NCI-H748 treated with DMSO at 0.1 percent for 48 hours (cell line): Measurements from ENCODE around the gene NOSTRIN.
"Not testable (repeated sequence)": the region's sequence is repeated elsewhere in the genome, so short reads cannot be mapped to it uniquely, and the experiment has no call there.

Experiments
- DNase-seq: peaks from one replicate; lab custom pipeline; 2025; lab: John Stamatoyannopoulos, UW

Gene NOSTRIN

GRCh38 chr2:168882163-168882562, 79.7 kb downstream of the NOSTRIN start:
- not testable (repeated sequence) for DNase-seq

- no peak for DNase-seq
Observed at GRCh38 chr2:168884975-168885374, 82.5 kb downstream of the NOSTRIN start.

- no peak for DNase-seq
Observed at GRCh38 chr2:168889635-168890005, 87.2 kb downstream of the NOSTRIN start.

- DNase-seq, result peak; percentile 93
Observed at GRCh38 chr2:168890006-168890782, 87.8 kb downstream of the NOSTRIN start, which contains the start of gene SPC25. Gene SPC25, minus strand, starts transcription at chr2:168890430. Its CDS starts 911 bp downstream, at chr2:168889519.

- DNase-seq, result no peak
Observed at GRCh38 chr2:168892327-168892726, 89.9 kb downstream of the NOSTRIN start.

- no peak for DNase-seq
Observed at GRCh38 chr2:168894101-168894500, 91.7 kb downstream of the NOSTRIN start.

GRCh38 chr2:168894720-168895119, 92.3 kb downstream of the NOSTRIN start:
- DNase-seq, result no peak

- no peak for DNase-seq
Observed at GRCh38 chr2:168895771-168896170, 93.3 kb downstream of the NOSTRIN start.

GRCh38 chr2:168896783-168897182, 94.3 kb downstream of the NOSTRIN start:
- DNase-seq, result no peak

GRCh38 chr2:168897449-168897848, 95.0 kb downstream of the NOSTRIN start:
- no peak for DNase-seq

- no peak for DNase-seq
Observed at GRCh38 chr2:168901003-168901402, 98.6 kb downstream of the NOSTRIN start, which contains the start of gene G6PC2. Gene G6PC2, plus strand, starts transcription at chr2:168901291. Its CDS starts 41 bp downstream, at chr2:168901332.

- DNase-seq, result no peak
Observed at GRCh38 chr2:168903888-168904287, 101.5 kb downstream of the NOSTRIN start.

GRCh38 chr2:168904358-168904757, 101.9 kb downstream of the NOSTRIN start:
- no peak for DNase-seq

GRCh38 chr2:168907940-168908662, 105.7 kb downstream of the NOSTRIN start:
- DNase-seq, result no peak

- no peak for DNase-seq
Observed at GRCh38 chr2:168910330-168910729, 107.9 kb downstream of the NOSTRIN start.

GRCh38 chr2:168912466-168912865, 110.0 kb downstream of the NOSTRIN start:
- DNase-seq, result no peak

- DNase-seq, result peak; percentile 61
Observed at GRCh38 chr2:168912901-168913369, 110.5 kb downstream of the NOSTRIN start.

- DNase-seq, result no peak
Observed at GRCh38 chr2:168913495-168913894, 111.1 kb downstream of the NOSTRIN start.
